Measurements from ENCODE around the gene STXBP6. TPM values are rescaled to one million over a fixed set of nuclear protein-coding genes. Genes with fewer than 3 reads are reported as not detected.
A peak's percentile ranks its signal among the peaks of the same experiment; 100 is the strongest.

STXBP6 gene
- total RNA-seq, 4 donors from 2014 or later, result 44.1 to 120 (median 67.4) TPM

DNA sequence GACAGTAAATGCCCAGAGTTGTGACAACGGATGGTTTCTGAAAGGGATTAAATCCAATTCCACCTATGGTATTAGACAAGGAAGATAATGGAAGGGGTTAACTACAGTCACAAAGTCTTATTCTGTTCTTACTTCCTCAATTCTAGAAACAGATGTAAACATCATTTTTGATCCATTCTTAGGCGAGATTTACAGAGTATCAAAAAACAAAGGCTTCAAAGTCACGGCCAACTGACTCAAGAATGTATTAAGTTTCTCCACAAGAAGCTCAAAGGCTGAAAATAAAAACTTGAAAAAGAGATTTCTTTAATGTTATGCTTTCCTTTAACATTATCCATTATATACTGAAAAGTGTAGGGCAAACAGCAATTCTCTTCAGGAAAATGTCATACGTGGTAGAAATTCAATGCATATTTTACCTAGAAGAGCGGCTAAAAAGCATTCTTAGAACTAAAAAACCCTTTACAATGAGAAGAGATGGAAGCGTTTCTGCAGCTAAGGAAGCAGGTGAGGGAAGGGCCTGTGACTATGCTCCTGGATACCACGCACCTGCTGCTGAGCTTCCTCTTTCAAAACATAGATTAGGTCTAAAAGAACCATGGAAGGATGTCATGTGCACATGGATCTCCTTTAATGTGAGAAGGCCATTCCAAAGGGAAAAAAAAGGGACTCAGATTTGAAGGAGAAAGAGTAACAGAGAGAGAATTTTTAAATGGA is 185.8 kb downstream of the STXBP6 start:
- Histone ChIP-seq H3K4me1 (peaks cover 32 to 33% of the 10 kb centered on the region in 2 donors), H3K36me3 (no peaks in the 10 kb centered on the region), H3K9me3 (no peaks in the 10 kb centered on the region), H3K4me3 (replicated peaks in 1 of 3) (no peak overlapping the region), H3K27me3 (no peaks in the 10 kb centered on the region), H3K27ac (peak overlapping the region in 1 of 3 donors; percentile 45)
- TF ChIP-seq, protein P1, sequence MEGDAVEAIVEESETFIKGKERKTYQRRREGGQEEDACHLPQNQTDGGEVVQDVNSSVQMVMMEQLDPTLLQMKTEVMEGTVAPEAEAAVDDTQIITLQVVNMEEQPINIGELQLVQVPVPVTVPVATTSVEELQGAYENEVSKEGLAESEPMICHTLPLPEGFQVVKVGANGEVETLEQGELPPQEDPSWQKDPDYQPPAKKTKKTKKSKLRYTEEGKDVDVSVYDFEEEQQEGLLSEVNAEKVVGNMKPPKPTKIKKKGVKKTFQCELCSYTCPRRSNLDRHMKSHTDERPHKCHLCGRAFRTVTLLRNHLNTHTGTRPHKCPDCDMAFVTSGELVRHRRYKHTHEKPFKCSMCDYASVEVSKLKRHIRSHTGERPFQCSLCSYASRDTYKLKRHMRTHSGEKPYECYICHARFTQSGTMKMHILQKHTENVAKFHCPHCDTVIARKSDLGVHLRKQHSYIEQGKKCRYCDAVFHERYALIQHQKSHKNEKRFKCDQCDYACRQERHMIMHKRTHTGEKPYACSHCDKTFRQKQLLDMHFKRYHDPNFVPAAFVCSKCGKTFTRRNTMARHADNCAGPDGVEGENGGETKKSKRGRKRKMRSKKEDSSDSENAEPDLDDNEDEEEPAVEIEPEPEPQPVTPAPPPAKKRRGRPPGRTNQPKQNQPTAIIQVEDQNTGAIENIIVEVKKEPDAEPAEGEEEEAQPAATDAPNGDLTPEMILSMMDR (IDR thresholded peaks at IDR 0.05), result no peak
- no peak for TF ChIP-seq POLR2A (IDR thresholded peaks at IDR 0.05)
- no peak for DNase-seq
- intact Hi-C loops (cut with DNase I), result no loop called here
- WGBS, 2 donors, result 57 to 59% methylated on average over 7 of the region's 7 CpGs

DNA sequence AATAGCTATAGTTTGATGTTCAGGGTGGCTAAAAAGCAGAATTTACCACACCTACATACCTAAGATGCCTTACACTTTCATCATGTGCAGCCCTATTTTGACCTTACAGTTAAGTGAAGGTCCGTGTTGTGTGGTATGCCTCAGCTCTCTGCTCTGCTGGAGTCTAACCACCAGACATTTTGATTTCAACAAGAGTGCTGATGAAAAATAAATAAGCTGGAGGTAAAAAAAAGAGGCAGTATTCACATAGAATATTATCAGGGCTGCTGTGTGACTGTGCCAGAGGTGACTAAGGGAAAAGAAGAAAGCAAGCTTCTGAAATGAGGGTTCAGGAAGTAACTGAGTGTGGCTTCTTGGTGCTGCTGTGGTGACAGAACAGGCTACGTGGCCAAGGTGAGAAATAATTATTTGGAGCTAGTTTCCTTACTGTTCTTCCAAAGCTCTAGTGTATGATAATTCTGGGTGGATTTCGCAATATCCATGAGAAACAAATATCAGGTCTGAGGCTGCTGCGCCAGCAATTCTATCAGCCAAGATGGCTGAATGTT is 188.8 kb downstream of the STXBP6 start:
- DNase-seq, result no peak
- Histone ChIP-seq H3K4me3 (replicated peaks in 1 of 3) (no peak overlapping the region), H3K27ac (peak overlapping the region in 1 of 3 donors; percentile 45), H3K27me3 (no peaks in the 10 kb centered on the region), H3K9me3 (no peaks in the 10 kb centered on the region), H3K36me3 (no peaks in the 10 kb centered on the region), H3K4me1 (peaks cover 42 to 43% of the 10 kb centered on the region in 2 donors)
- TF ChIP-seq, protein P1 (IDR thresholded peaks at IDR 0.05), result no peak
- intact Hi-C loops (cut with DNase I), result no loop called here
- WGBS, 2 donors, result 83% methylated on average over 4 of the region's 4 CpGs

DNA sequence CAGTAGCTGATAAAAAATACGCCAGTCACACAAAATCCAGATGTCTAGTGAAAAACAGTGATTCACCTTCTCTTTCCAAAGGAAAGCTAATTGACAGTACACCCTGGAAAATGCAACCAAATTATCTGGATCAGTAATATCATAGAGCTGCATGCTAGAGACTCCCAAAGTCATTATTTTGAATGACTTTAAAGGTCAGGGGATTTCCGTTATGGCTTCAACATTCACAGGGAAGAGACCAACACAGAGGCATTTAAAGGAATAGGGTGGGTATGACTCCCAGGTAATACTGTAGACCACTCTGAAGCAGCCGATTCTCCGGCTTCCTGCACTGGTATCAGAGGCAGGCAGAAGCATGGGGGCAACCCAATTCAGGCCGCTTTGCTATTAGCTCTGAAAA is 190.4 kb downstream of the STXBP6 start:
- no peak overlapping the region for H3K4me3 ChIP-seq (replicated peaks in 1 of 3)
- 51 to 62% methylated on average over 5 of the region's 5 CpGs for WGBS, 2 donors
- TF ChIP-seq POLR2A (IDR thresholded peaks at IDR 0.05), result no peak
- TF ChIP-seq, protein P1 (IDR thresholded peaks at IDR 0.05), result no peak
- peaks cover 40 to 43% of the 10 kb centered on the region in 2 donors for H3K4me1 ChIP-seq
- H3K9me3 ChIP-seq, result no peaks in the 10 kb centered on the region
- intact Hi-C loops (cut with DNase I), result no loop called here
- no peak overlapping the region for H3K27ac ChIP-seq
- H3K36me3 ChIP-seq, result peaks cover 0 to 6% of the 10 kb centered on the region in 2 donors
- H3K27me3 ChIP-seq, result no peaks in the 10 kb centered on the region
- no peak for DNase-seq

DNA sequence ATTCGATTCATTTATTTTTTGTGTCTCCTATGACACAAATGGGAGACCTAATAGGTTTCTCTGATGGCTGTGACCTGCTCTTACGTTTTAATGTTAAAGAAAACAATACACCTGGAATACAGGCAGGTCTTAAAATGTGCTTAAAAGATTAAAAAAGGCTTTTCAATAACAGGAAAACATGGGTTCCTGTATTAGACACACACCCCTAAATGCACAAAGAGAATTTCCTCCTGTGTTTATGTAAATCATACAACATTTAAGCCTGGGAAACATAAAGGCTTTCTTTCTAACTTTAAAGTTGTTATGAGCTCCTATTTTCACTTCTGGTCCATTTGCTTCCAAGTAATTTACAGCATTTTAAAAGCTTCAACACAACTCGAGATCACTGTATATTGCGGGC is 191.3 kb downstream of the STXBP6 start:
- intact Hi-C loops (cut with DNase I), result no loop called here
- no peak for DNase-seq
- TF ChIP-seq POLR2A (IDR thresholded peaks at IDR 0.05), result no peak
- TF ChIP-seq, protein P1 (IDR thresholded peaks at IDR 0.05), result no peak
- Histone ChIP-seq H3K27ac (no peak overlapping the region), H3K36me3 (peaks cover 0 to 6% of the 10 kb centered on the region in 2 donors), H3K4me3 (replicated peaks in 1 of 3) (no peak overlapping the region), H3K9me3 (no peaks in the 10 kb centered on the region), H3K27me3 (no peaks in the 10 kb centered on the region), H3K4me1 (peaks cover 32 to 34% of the 10 kb centered on the region in 2 donors)
- 67 to 74% methylated on average over 4 of the region's 4 CpGs for WGBS, 2 donors

DNA sequence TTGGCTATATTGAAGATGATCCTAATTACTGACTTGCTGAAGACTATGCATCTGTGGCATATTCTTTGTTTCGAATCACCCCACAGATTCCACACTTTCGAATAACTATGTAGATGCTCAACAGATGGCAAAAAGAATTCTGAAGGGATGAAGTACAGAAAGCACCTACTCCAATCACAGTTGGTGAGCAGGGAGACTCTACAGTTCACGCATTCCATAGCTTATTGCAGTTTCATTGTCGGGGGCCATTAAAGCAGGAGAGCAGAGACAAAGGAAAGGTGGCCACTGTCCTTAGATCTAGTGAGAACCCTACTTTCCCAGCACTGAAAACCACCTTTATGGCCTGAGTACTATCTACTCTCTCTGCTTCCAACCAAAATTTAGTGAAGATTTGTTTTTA is 191.9 kb downstream of the STXBP6 start:
- DNase-seq, result no peak
- Histone ChIP-seq H3K27me3 (no peaks in the 10 kb centered on the region), H3K9me3 (no peaks in the 10 kb centered on the region), H3K4me1 (peaks cover 26 to 28% of the 10 kb centered on the region in 2 donors), H3K27ac (no peak overlapping the region), H3K36me3 (peaks cover 0 to 6% of the 10 kb centered on the region in 2 donors), H3K4me3 (replicated peaks in 1 of 3) (no peak overlapping the region)
- no peak for TF ChIP-seq POLR2A (IDR thresholded peaks at IDR 0.05)
- TF ChIP-seq, protein P1 (IDR thresholded peaks at IDR 0.05), result no peak
- 87% methylated on average over 4 of the region's 4 CpGs for WGBS, 2 donors
- intact Hi-C loops (cut with DNase I), result no loop called here
